NCI-H526 treated with DMSO at 0.1 percent for 48 hours (cell line): ENCODE data around the gene TMEM132E.

Experiments
- DNase-seq: peaks from one replicate; lab custom pipeline; 2025; lab: John Stamatoyannopoulos, UW

Gene TMEM132E

GRCh38 chr17:34570506-34570905, 8.9 kb upstream of the TMEM132E start:
- DNase-seq: no peak

- DNase-seq: no peak
These were observed 7.8 kb upstream of the TMEM132E start for GRCh38 chr17:34571428-34572130.

- DNase-seq: no peak
These were observed 6.9 kb upstream of the TMEM132E start for GRCh38 chr17:34572483-34572882.

- DNase-seq: no peak
These were observed 4.2 kb upstream of the TMEM132E start for GRCh38 chr17:34575182-34575581.

- no peak for DNase-seq
These were observed 1.4 kb upstream of the TMEM132E start for GRCh38 chr17:34578016-34578415.

- no peak for DNase-seq
These were observed 746 bp upstream of the TMEM132E start for GRCh38 chr17:34578656-34579016.

GRCh38 chr17:34579979-34580684, 750 bp downstream of the TMEM132E start:
- peak; percentile 38 for DNase-seq

- DNase-seq: no peak
These were observed 1.5 kb downstream of the TMEM132E start for GRCh38 chr17:34580685-34581445.

- DNase-seq: no peak
These were observed 2.2 kb downstream of the TMEM132E start for GRCh38 chr17:34581446-34582184.

GRCh38 chr17:34582185-34582900, 3.0 kb downstream of the TMEM132E start:
- no peak for DNase-seq

- no peak for DNase-seq
These were observed 3.5 kb downstream of the TMEM132E start for GRCh38 chr17:34582901-34583245.

GRCh38 chr17:34584805-34585416, 5.5 kb downstream of the TMEM132E start:
- DNase-seq: peak; percentile 1

- no peak for DNase-seq
These were observed 7.0 kb downstream of the TMEM132E start for GRCh38 chr17:34586346-34586846.

- DNase-seq: no peak
These were observed 8.9 kb downstream of the TMEM132E start for GRCh38 chr17:34588266-34588665.

- DNase-seq: no peak
These were observed 10.0 kb downstream of the TMEM132E start for GRCh38 chr17:34589120-34589965.

GRCh38 chr17:34592002-34592401, 12.6 kb downstream of the TMEM132E start:
- no peak for DNase-seq

- no peak for DNase-seq
These were observed 17.5 kb downstream of the TMEM132E start for GRCh38 chr17:34596920-34597319.

GRCh38 chr17:34598161-34598776, 18.9 kb downstream of the TMEM132E start:
- peak; percentile 28 for DNase-seq

- DNase-seq: no peak
These were observed 22.0 kb downstream of the TMEM132E start for GRCh38 chr17:34601416-34601815.

GRCh38 chr17:34603974-34604373, 24.6 kb downstream of the TMEM132E start:
- DNase-seq: no peak
